Measurements from ENCODE around the gene JAG1. TPM values are rescaled to one million over a fixed set of nuclear protein-coding genes. Genes with fewer than 3 reads are reported as not detected.
A peak's percentile ranks its signal among the peaks of the same experiment; 100 is the strongest.

Gene JAG1
- total RNA-seq, 1 donor = 46.7 TPM

- DNase-seq (ENCODE audit: low read depth) = no peak
- no peak overlapping the region for H3K4me3 ChIP-seq (ENCODE audit: low read depth, low read length)
- TF ChIP-seq CTCF (IDR thresholded peaks at IDR 0.05; ENCODE audit: insufficient read depth, low read length) = no peak
Observed at GRCh38 chr20:10716855-10717254, 43.1 kb upstream of the JAG1 start.

GRCh38 chr20:10715035-10715434, 41.2 kb upstream of the JAG1 start:
- no peak for TF ChIP-seq CTCF (IDR thresholded peaks at IDR 0.05; ENCODE audit: insufficient read depth, low read length)
- no peak overlapping the region for H3K4me3 ChIP-seq (ENCODE audit: low read depth, low read length)
- DNase-seq (ENCODE audit: low read depth) = peak; percentile 31

GRCh38 chr20:10714236-10714975, 40.6 kb upstream of the JAG1 start:
- no peak for DNase-seq (ENCODE audit: low read depth)
- no peak for TF ChIP-seq CTCF (IDR thresholded peaks at IDR 0.05; ENCODE audit: insufficient read depth, low read length)
- no peak overlapping the region for H3K4me3 ChIP-seq (ENCODE audit: low read depth, low read length)

- H3K4me3 ChIP-seq (ENCODE audit: low read depth, low read length) = no peak overlapping the region
- no peak for TF ChIP-seq CTCF (IDR thresholded peaks at IDR 0.05; ENCODE audit: insufficient read depth, low read length)
- peak; percentile 64 for DNase-seq (ENCODE audit: low read depth)
Observed at GRCh38 chr20:10713161-10713560, 39.4 kb upstream of the JAG1 start.

- H3K4me3 ChIP-seq (ENCODE audit: low read depth, low read length) = no peak overlapping the region
- TF ChIP-seq CTCF (IDR thresholded peaks at IDR 0.05; ENCODE audit: insufficient read depth, low read length) = no peak
- no peak for DNase-seq (ENCODE audit: low read depth)
Observed at GRCh38 chr20:10711903-10712451, 38.2 kb upstream of the JAG1 start.

- no peak overlapping the region for H3K4me3 ChIP-seq (ENCODE audit: low read depth, low read length)
- TF ChIP-seq CTCF (IDR thresholded peaks at IDR 0.05; ENCODE audit: insufficient read depth, low read length) = no peak
- DNase-seq (ENCODE audit: low read depth) = no peak
Observed at GRCh38 chr20:10710991-10711775, 37.4 kb upstream of the JAG1 start.

Measured in fibroblast of the aortic adventitia (primary cell).